H54 (cell line): ENCODE data around the gene SLC6A13.

ENCODE experiments used
- DNase-seq: peaks from one replicate; pipeline ENCODE4 v3.0.0; 2011; ENCODE audit warnings: low spot score, mixed read lengths; ENCODE audit not compliant: insufficient read length
- FAIRE-seq: peaks from 3 replicates; lab custom pipeline; 2011; peaks lifted over from hg19 to GRCh38; lab: Jason Lieb, UNC
- POLR2A ChIP-seq: IDR thresholded peaks from 2 replicates; pipeline ENCODE4 v1.6.1; 2011; ENCODE audit warnings: low read depth, mild to moderate bottlenecking, low read length

SLC6A13 gene

GRCh38 chr12:175759-176158, 86.9 kb downstream of the SLC6A13 start:
- TF ChIP-seq POLR2A = no peak
- DNase-seq (no peak), FAIRE-seq (no peak)

- DNase-seq = no peak
- no peak for TF ChIP-seq POLR2A
- FAIRE-seq = no peak
Observed at GRCh38 chr12:175250-175649, 87.4 kb downstream of the SLC6A13 start.

GRCh38 chr12:174596-174995, 88.0 kb downstream of the SLC6A13 start:
- TF ChIP-seq POLR2A = no peak
- DNase-seq (no peak), FAIRE-seq (no peak)

GRCh38 chr12:174124-174523, 88.5 kb downstream of the SLC6A13 start:
- no peak for TF ChIP-seq POLR2A
- no peak for DNase-seq
- FAIRE-seq = no peak

GRCh38 chr12:172732-173161, 89.9 kb downstream of the SLC6A13 start:
- DNase-seq (no peak), FAIRE-seq (no peak)
- TF ChIP-seq POLR2A = no peak

- FAIRE-seq = no peak
- TF ChIP-seq POLR2A = no peak
- DNase-seq = no peak
Observed at GRCh38 chr12:171743-172676, 90.6 kb downstream of the SLC6A13 start.

GRCh38 chr12:171276-171675, 91.4 kb downstream of the SLC6A13 start:
- no peak for DNase-seq
- FAIRE-seq = no peak
- TF ChIP-seq POLR2A = no peak
